ENCODE measurements around the gene PEX26. TPM values are rescaled to one million over a fixed set of nuclear protein-coding genes. Genes with fewer than 3 reads are reported as not detected.

The PEX26 gene
- total and polyA plus RNA-seq, 2 of the 13 experiments (the other 11 are each of a cell fraction or from before 2014, with no cell fraction given): 10.6 to 25.1 TPM

GRCh38 chr22:18077639-18078328, at the start of gene PEX26 (continued):
- TF ChIP-seq AKNA (CRISPR knock-in tag; IDR thresholded peaks at IDR 0.05; ENCODE audit: borderline replicate concordance): no peak
- TF ChIP-seq HBP1 (CRISPR knock-in tag; IDR thresholded peaks at IDR 0.05; ENCODE audit: low read depth): no peak
- no peak for TF ChIP-seq SRY (CRISPR knock-in tag; IDR thresholded peaks at IDR 0.05)
- no peak for TF ChIP-seq ZBTB42 (CRISPR knock-in tag; IDR thresholded peaks at IDR 0.05)
- TF ChIP-seq SSRP1 (CRISPR knock-in tag; IDR thresholded peaks at IDR 0.05): no peak
- peak; percentile 53 for TF ChIP-seq AGO1 (IDR thresholded peaks at IDR 0.05; ENCODE audit: low read depth, low read length, poor library complexity, severe bottlenecking)
- no peak for TF ChIP-seq BCL6 (CRISPR knock-in tag; IDR thresholded peaks at IDR 0.05)
- TF ChIP-seq ZSCAN5A (CRISPR knock-in tag; IDR thresholded peaks at IDR 0.05; ENCODE audit: borderline replicate concordance): no peak
- TF ChIP-seq CREB1 (IDR thresholded peaks at IDR 0.05): peak; percentile 33; the same call in 1 of the 2 replicates
- TF ChIP-seq CREB1 (CRISPR knock-in tag; IDR thresholded peaks at IDR 0.05): peak; percentile 80
- TF ChIP-seq XBP1 (CRISPR knock-in tag; IDR thresholded peaks at IDR 0.05): no peak
- no peak for TF ChIP-seq CENPT (CRISPR knock-in tag; IDR thresholded peaks at IDR 0.05; ENCODE audit: low read depth)
- TF ChIP-seq ZNF75D (CRISPR knock-in tag; IDR thresholded peaks at IDR 0.05; ENCODE audit: borderline replicate concordance): no peak
- TF ChIP-seq MAFK (conservative IDR thresholded peaks at IDR 0.05 in 1 of 2, IDR thresholded peaks at IDR 0.05 in 1 of 2; ENCODE audit: low read length in 2 of 2): no peak
- 0 out of 2 replicates have a peak, but pooled peaks have one; percentile 57 for TF ChIP-seq CBX5 (CRISPR knock-in tag; IDR thresholded peaks at IDR 0.05; ENCODE audit: borderline replicate concordance)
- no peak for TF ChIP-seq ZNF33B (CRISPR knock-in tag; IDR thresholded peaks at IDR 0.05)
- no peak for TF ChIP-seq MBNL3 (CRISPR knock-in tag; conservative IDR thresholded peaks at IDR 0.05)
- TF ChIP-seq ZNF576 (CRISPR knock-in tag; IDR thresholded peaks at IDR 0.05): no peak
- TF ChIP-seq ZNF24 (IDR thresholded peaks at IDR 0.05): no peak
- peak; percentile 100 for TF ChIP-seq THAP11 (CRISPR knock-in tag; IDR thresholded peaks at IDR 0.05)
- no peak for TF ChIP-seq NONO (IDR thresholded peaks at IDR 0.05)
- TF ChIP-seq NONO (CRISPR knock-in tag; conservative IDR thresholded peaks at IDR 0.05): peak; percentile 57
- no peak for TF ChIP-seq ZNF33A (CRISPR knock-in tag; IDR thresholded peaks at IDR 0.05; ENCODE audit: borderline replicate concordance)
- no peak for TF ChIP-seq HNF4A (CRISPR knock-in tag; IDR thresholded peaks at IDR 0.05)
